ENCODE results near the gene KCNMB1.
"Not testable (repeated sequence)": the region's sequence is repeated elsewhere in the genome, so short reads cannot be mapped to it uniquely, and the experiment has no call there.

The KCNMB1 gene

DNA sequence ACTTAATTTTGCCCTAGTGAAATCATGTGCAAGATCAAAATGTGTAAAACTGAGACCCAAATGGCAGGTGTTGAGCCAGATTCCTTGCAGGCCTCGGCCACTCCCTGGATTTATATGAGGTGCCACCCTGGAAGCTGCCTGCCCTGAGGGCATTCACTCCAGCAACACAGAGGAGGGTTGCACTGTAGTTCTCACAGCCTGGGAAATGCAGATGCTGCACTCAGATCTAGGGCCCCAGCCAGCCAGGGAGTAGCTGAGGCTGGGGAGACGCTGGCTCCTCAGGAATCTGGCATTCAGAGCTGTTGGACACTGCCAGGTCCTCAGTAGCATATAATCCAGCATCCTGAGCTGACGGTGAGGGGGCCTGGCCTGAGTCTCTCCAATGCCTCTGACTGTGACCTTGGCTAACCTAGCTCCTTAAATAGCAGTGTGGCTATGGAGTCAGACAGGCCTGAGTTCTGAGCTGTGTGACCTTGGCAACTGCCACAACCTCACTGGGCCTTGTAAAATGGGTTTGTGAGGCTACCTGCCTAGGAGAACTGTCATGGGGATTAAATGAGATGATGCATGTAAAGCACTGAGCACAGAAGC, 8.7 kb downstream of the KCNMB1 start:
- in situ Hi-C loops (cut with HindIII; ENCODE audit: low sequenced_read_pairs), result no loop called here

DNA sequence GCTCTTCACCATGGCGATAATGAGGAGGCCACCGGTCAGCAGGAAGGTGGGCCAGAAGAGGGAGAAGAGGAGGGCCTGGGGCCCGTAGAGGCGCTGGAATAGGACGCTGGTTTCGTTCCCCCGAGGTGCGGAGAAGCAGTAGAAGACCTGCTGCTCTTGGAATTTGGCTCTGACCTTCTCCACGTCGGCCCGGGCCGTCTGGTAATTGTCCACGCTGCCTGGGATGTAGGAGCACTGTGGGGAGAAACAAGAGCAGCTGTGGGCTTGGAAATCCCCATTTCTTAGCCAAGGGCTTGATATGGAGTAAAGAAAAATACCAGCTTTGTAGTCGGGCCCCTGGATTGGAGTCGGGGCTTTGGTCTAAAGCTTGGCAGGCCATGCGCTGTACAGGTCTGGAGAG, 10.4 kb downstream of the KCNMB1 start:
- in situ Hi-C loops (cut with HindIII; ENCODE audit: low sequenced_read_pairs), result no loop called here

DNA sequence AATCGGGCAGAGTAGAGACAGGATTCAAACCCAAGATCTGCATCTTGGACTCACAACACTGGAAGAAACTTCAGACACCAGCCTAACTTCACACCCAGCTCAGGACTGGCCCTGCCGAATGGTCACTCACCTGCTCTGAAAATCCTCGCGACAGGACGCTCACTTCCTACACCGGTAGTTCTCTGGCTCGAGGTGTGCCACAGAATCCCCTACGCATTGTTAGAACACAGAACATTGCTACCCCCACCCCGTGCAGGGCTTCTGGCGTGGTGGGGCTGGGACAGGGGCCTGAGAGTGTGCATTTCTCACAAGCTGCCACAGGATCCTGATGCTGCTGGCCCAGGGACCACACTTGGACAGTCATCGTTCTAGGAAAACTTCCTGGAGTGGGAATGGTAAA, 12.1 kb downstream of the KCNMB1 start:
- in situ Hi-C loops (cut with HindIII; ENCODE audit: low sequenced_read_pairs), result no loop called here

GRCh38 chr5:170376526-170376925, 12.6 kb downstream of the KCNMB1 start:
- in situ Hi-C loops (cut with HindIII; ENCODE audit: low sequenced_read_pairs), result not testable (repeated sequence)

GRCh38 chr5:170375283-170375682, 13.9 kb downstream of the KCNMB1 start:
- in situ Hi-C loops (cut with HindIII; ENCODE audit: low sequenced_read_pairs), result no loop called here

DNA sequence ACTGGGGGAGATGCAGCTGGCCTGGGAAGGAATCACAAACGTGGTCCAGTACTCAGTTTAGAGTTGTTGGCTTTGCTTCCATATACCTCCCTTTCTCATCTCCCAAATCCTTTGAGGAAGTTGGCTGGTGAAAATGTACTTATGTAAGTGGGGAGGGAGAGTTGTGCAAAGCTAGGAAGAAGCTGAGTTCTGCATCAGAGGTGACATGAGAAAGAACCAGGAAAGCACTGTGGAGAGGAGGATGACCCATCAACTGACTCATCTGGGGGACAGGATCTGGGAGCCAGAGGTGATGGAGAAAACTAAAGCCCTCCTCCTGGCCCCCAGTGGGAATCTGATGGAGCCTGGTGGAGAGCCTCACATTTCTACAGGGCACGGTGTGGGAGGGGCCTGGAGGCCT, 16.2 kb downstream of the KCNMB1 start:
- in situ Hi-C loops (cut with HindIII; ENCODE audit: low sequenced_read_pairs), result no loop called here

DNA sequence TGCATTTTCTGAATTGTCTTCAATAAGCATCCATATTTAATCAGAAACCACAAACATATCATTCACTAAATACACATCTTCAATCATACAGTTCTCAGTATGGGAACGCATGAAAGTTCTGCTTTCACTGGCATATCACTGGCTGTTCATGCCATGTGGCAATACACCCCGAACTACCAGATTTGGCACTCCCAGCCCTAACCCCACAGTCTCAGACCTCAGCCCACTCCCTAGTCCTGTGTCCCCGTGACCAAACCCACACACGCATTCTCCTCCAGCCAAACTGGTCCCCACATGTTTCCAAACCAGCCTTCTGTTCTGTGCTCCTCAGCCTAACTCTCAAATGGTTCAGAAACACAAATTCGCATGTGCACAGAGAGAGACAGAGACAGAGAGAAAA, 20.6 kb downstream of the KCNMB1 start:
- in situ Hi-C loops (cut with HindIII; ENCODE audit: low sequenced_read_pairs), result no loop called here

DNA sequence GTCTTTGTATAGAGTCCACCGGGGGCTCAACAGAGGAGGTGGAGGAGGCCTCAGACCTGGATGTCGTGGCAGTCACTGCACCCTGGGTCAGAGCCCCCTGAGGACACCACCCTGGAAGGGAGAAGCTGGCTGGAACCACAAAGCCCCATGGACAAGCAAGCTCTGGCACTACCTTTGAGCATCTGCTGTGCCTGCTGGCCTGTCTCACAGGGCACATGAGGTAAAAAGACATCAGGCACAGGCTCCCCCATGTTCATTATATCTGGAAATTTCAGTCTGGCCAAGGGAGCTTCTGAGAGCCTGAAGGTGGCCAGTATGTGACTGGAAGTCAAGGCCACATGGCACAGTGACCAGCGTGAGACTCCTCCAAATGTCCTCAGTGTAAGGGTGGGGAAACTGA, 22.9 kb downstream of the KCNMB1 start:
- in situ Hi-C loops (cut with HindIII; ENCODE audit: low sequenced_read_pairs), result no loop called here

DNA sequence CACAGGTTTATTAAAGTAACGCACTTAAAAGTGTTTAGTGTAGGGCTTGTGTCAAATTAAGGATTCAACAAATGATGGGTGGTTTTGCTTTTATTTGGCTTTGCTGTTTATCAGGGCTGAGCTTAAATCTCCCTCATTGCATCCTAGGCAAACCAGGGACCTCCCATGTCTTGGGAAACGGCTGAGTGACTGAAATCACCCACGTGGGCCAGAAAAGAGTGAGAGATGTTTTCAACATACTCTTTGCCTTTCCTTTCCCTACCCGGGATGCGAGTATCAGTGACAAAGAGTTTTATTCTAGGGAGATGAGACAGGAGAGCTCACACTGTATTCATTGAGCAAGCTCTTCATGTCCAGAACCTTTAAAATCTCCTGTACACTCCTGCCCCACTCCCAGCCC, 23.3 kb downstream of the KCNMB1 start:
- in situ Hi-C loops (cut with HindIII; ENCODE audit: low sequenced_read_pairs), result no loop called here

- in situ Hi-C loops (cut with HindIII; ENCODE audit: low sequenced_read_pairs), result no loop called here
These were observed 24.2 kb downstream of the KCNMB1 start for GRCh38 chr5:170365011-170365410.

DNA sequence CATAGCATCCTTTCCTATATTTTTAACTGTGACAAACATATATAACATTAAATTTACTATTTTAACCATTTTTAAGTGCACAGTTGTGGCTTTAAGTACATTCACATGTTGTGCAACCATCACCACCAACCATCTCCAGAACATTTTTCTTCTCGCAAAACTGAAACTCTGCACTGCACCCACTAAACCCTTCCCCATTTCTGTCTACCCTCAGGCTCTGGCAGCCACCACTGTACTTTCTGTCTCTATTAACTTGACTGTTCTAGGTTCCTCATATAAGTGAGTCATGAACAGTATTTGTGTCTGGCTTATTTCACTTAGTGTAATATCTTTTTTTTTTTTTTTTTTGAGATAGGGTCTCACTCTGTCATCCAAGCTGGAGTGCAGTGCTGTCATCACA, 25.5 kb downstream of the KCNMB1 start:
- in situ Hi-C loops (cut with HindIII; ENCODE audit: low sequenced_read_pairs), result no loop called here

GRCh38 chr5:170362656-170363055, 26.5 kb downstream of the KCNMB1 start:
- in situ Hi-C loops (cut with HindIII; ENCODE audit: low sequenced_read_pairs), result no loop called here

- in situ Hi-C loops (cut with HindIII; ENCODE audit: low sequenced_read_pairs), result no loop called here
These were observed 27.1 kb downstream of the KCNMB1 start for GRCh38 chr5:170362102-170362501.

DNA sequence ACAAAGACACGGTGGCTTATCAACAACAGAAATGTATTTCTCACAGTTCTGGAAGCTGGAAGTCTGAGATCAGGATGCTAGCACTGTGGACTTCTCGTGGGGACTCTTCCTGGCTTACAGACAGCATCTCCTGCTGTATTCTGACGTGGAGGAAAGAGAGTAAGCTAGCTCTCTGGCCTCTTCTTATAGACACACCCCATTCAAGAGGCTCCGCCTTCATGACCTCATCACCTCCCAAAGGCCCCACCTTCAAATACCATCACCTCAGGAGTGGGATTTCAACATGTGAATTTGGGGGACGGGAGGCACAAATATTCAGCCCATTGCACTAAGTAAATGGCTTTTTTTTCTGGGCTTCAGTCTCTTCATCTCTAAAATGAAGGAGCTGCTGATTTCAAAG, 27.6 kb downstream of the KCNMB1 start:
- in situ Hi-C loops (cut with HindIII; ENCODE audit: low sequenced_read_pairs), result no loop called here

DNA sequence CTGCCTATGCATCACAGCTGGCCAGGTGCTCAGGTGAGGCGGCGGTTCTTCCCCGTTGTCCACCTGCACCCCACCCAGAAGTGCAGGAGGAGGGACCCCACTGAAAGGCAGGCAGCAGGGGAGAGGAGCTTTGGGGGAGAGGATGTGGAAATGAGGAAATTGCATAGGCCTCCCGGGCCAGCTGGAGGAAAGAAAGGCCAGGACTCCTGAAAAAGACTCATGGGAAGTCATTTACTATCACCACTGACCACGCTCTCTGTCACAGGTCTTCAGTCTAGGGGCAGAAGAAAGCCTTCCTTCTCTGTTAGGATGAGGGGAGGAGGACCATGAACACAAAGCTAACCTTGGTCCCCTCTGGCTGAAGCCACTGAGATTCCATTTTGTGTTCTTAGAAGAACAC, 28.1 kb downstream of the KCNMB1 start:
- in situ Hi-C loops (cut with HindIII; ENCODE audit: low sequenced_read_pairs), result no loop called here

DNA sequence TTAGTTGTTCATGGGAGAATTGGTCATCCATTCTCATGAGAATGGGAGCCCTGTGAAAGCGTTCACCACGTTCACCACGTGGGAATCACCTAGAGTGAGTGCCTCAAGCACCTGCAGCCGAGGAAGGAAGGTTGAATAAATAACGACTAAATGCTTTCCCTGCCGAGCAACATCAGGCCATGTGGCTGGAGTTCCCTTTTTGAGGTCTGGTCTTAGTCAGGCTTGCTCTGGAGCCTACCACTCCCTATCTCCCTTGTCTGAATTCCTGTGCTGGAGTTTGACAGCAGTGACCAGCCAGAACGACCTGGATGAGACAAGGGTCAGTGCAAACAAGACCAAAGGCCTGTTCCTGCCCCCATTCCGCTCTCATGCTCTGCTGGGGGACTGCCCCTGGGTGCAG, 28.5 kb downstream of the KCNMB1 start:
- in situ Hi-C loops (cut with HindIII; ENCODE audit: low sequenced_read_pairs), result no loop called here

GRCh38 chr5:170357955-170358444, 31.2 kb downstream of the KCNMB1 start:
- in situ Hi-C loops (cut with HindIII; ENCODE audit: low sequenced_read_pairs), result no loop called here

DNA sequence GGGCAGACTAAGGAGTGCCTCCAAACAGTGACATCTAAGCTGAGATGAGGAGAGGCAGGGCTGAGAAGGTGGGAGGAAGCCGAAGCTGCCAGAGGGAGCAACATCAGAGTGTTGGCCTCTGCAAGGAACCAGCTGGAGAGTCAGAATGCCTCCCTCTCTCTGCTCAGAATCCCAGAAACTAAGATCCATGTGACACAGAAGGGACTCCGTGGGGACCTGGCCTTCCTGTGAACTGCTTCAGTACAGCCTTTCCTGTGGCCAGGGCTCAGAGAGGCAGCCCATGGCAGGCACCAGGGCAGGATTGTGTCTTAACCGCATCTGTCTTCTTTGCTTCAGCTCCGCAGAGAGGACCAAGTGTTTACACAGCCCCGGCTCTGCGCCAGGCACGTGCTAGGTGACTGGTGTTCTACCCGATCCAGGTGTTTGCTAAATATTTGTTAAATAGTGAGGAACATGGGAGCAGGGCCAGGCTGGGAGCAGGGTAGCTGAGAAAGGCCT, 33.5 kb downstream of the KCNMB1 start:
- in situ Hi-C loops (cut with HindIII; ENCODE audit: low sequenced_read_pairs), result no loop called here

DNA sequence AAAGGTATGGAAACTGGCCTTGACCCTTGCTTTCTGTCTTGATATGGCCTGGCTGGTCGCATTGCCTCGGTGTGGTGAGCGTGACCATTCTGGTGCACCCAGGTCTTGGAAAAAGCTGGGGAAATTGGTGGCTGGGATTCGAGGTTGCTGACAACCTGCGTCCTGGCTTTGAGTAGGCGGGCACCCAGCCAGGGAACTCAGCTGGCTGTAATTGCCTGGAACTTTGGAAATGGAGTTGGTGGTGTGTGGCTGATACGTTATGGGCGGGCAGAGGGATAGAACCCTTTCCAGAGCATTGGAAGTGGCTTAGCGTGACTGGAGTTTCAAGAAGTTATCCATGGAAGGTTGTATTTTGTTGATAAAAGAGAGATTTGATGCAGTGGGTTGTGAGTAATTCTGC, 35.2 kb downstream of the KCNMB1 start:
- in situ Hi-C loops (cut with HindIII; ENCODE audit: low sequenced_read_pairs), result no loop called here

- in situ Hi-C loops (cut with HindIII; ENCODE audit: low sequenced_read_pairs), result no loop called here
These were observed 36.0 kb downstream of the KCNMB1 start for GRCh38 chr5:170353011-170353761.

DNA sequence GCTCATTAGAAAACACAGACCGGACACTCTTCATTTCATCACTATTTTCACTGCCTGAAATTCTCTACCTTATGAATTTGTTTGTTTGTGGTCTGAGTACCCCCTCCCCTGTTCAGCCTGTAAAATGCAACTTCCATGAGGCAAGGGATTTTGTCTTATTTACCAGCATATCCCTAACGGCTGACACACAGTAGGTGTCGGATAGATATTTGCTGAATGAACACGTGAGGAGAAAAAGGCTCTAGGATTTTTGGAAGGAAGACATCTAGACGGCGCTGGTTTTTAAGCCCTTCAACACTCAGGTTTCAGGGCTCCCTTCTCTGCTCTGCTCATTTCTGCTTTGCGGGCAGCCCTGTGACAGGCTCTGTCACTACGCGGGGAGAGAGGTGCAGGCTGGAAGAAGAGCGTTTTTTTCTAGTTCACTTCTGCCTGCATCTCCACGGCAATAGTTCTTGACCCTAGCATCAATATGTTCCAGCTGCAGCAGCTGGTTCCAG, 41.0 kb downstream of the KCNMB1 start:
- in situ Hi-C loops (cut with HindIII; ENCODE audit: low sequenced_read_pairs), result no loop called here

DNA sequence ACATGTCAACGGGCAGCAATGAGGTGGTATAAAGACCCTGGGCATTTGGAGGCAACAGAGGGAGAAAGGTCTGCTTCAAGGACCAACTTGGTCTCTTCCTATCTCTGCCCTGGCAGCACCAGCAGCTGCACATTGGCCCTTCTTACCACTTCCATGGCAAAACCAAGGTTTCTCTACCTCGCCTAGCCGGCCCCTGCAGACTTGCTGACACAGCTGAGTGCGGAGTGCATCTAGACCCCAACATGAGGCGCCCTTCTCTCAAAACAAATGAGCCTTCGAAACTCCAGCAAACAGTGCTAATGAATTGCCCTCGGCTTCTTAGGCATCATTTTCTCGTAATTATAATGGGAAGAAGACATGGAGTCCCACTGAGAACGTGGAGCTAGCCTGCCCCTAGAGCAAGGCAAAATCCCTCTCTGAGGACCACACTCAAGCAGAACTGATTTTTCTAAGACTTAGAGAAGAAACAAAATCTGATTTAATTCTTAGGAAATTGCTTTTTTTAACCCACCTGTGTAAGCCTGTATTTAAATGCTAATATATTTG, 42.1 kb downstream of the KCNMB1 start:
- in situ Hi-C loops (cut with HindIII; ENCODE audit: low sequenced_read_pairs), result no loop called here

Data from DLD1 (cell line).